ENCODE data around the gene ALDH8A1. TPM values are rescaled to one million over a fixed set of nuclear protein-coding genes. Genes with fewer than 3 reads are reported as not detected.

Gene ALDH8A1, protein sequence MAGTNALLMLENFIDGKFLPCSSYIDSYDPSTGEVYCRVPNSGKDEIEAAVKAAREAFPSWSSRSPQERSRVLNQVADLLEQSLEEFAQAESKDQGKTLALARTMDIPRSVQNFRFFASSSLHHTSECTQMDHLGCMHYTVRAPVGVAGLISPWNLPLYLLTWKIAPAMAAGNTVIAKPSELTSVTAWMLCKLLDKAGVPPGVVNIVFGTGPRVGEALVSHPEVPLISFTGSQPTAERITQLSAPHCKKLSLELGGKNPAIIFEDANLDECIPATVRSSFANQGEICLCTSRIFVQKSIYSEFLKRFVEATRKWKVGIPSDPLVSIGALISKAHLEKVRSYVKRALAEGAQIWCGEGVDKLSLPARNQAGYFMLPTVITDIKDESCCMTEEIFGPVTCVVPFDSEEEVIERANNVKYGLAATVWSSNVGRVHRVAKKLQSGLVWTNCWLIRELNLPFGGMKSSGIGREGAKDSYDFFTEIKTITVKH
- total RNA-seq = 0.12 and 0.16 TPM in 2 replicates

DNA sequence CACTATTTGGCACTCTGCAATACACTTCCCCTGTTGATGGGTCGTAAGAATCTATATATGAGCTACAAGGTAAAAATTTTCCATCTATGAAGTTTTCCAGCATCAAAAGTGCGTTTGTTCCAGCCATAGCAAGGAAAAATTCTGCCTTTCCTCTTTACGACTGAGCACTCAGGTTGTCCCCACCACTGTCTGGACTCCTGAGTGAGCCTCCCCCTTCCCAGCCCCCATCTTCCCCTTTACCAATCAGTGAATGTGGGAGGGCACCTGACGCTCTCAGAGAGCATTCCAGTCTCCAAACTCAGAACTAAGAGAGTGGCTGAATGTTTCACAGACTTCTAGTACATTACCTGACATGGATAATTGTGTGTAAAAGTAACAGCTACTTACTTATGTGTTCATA is at the start of gene ALDH8A1:
TSS of gene ALDH8A1 (minus strand) at position 175 of the 400 bp plus-strand sequence. CDS start at position 127, 48 bp downstream.

Other genes with a start within 250 kb of the ALDH8A1 start
- 98.7 and 120 TPM in 2 replicates for gene HBS1L, start 104.7 kb upstream of the ALDH8A1 start, total RNA-seq
- gene MYB, start 231.2 kb upstream of the ALDH8A1 start, total RNA-seq = 0.16 and 0.85 TPM in 2 replicates

Data from hair follicle dermal papilla cell (primary cell).